OCI-LY7 (cell line): Measurements from ENCODE around the gene LPIN2.

ENCODE experiments used
- CTCF ChIP-seq: fragments of 200-600 bp; sonication (generic); conservative IDR thresholded peaks from 2 replicates; pipeline ENCODE4 v1.5.1; 2014; ENCODE audit warnings: mild to moderate bottlenecking, antibody characterized with exemption, low read length, moderate library complexity, mixed read lengths
- EZH2phosphoT487 ChIP-seq: fragments of 200-600 bp; sonication (generic); IDR thresholded peaks from 2 replicates; pipeline ENCODE4 v1.6.1; 2018; ENCODE audit warnings: low read depth, borderline replicate concordance, mild to moderate bottlenecking, mixed run types, antibody characterized with exemption, low read length, moderate library complexity, mixed read lengths

GRCh38 chr18:3015204-3015592 is 2.3 kb upstream of the LPIN2 start:
- TF ChIP-seq CTCF (no peak), EZH2phosphoT487 (no peak)
